Stomach (tissue), 9 donors: ENCODE data around the gene PTH2R. TPM values are rescaled to one million over a fixed set of nuclear protein-coding genes. Genes with fewer than 3 reads are reported as not detected.
"Not testable (repeated sequence)": the region's sequence is repeated elsewhere in the genome, so short reads cannot be mapped to it uniquely, and the experiment has no call there.

Experiments used
- DNase-seq, 2 donors: peaks; one replicate each; pipeline versions ENCODE4 v3.0.0 to v3.0.0-alpha.2; 2013 to 2019
- H3K27ac ChIP-seq, 5 donors: fragments of 200-600 bp in 4 of 5; sonication (generic) in 4 of 5; one replicate each; pipeline ENCODE4 v1.5.1; 2013 to 2019; ENCODE audit warnings: mild to moderate bottlenecking in 1 of 5, moderate library complexity in 1 of 5
- H3K27me3 ChIP-seq, 3 donors: fragments of 200-600 bp; sonication (generic); one replicate each; pipeline ENCODE4 v1.5.1; 2017 to 2019; ENCODE audit warnings: mixed run types in 1 of 3
- H3K36me3 ChIP-seq, 4 donors: fragments of 200-600 bp; sonication (generic); 1 replicate in 3 of 4; 2 replicates in 1 of 4; pipeline ENCODE4 v1.5.1; 2016 to 2019
- H3K4me1 ChIP-seq, 4 donors: fragments of 200-600 bp; sonication (generic); one replicate each; pipeline ENCODE4 v1.5.1; 2016 to 2019
- H3K4me3 ChIP-seq, 4 donors: fragments of 200-600 bp; sonication (generic) in 3 of 4; one replicate each; pipeline ENCODE4 v1.5.1; 2016 to 2019; ENCODE audit warnings: mild to moderate bottlenecking in 1 of 4
- H3K9me3 ChIP-seq, 4 donors: fragments of 200-600 bp; sonication (generic); one replicate each; pipeline ENCODE4 v1.5.1; 2016 to 2019
- CTCF ChIP-seq, 7 experiments: fragments of 450-650 bp in 4 of 7; fragments of 200-600 bp in 3 of 7; sonication (generic) in 3 of 7; IDR thresholded peaks; one replicate each; pipeline ENCODE4 v1.5.1; 2016 to 2019; ENCODE audit warnings: antibody characterized with exemption in 7 of 7, control low read depth in 2 of 7, mild to moderate bottlenecking in 1 of 7
- EP300 ChIP-seq: sonication (generic); formaldehyde crosslinking; IDR thresholded peaks from one replicate; pipeline ENCODE4 v1.6.1; 2017; ENCODE audit warnings: antibody characterized with exemption
- POLR2A ChIP-seq, 4 donors: fragments of 450-650 bp; IDR thresholded peaks; one replicate each; pipeline ENCODE4 v1.6.1; 2016; ENCODE audit warnings: antibody characterized with exemption in 4 of 4, control low read depth in 2 of 4, mild to moderate bottlenecking in 1 of 4, moderate library complexity in 1 of 4
- POLR2AphosphoS5 ChIP-seq, 3 donors: sonication (generic); formaldehyde crosslinking; IDR thresholded peaks; one replicate each; pipeline ENCODE4 v1.6.1; 2016; ENCODE audit warnings: antibody characterized with exemption in 3 of 3
- WGBS, 5 donors: extraction: QIAGEN DNeasy Blood & Tissue Kit in 3 of 5; methylation state at CpG; one replicate each; pipeline versions ENCODE4 v1.1.5 to v1.1.7; 2013 to 2018; 5-methylcytosine and 5-hydroxymethylcytosine counted together
- intact Hi-C: fragments of 100-400 bp; cut with DNase I; formaldehyde crosslinking; loops from one replicate; pipeline ENCODE4 v1.15.1; 2023; ENCODE audit warnings: low total_unique reads
- polyA plus RNA-seq, 3 donors: library from polyadenylated mRNA; stranded (reverse); fragments of 200-250 nt; gene quantifications; one replicate each; pipeline ENCODE4 v1.2.3, GENCODE V29; 2013
- total RNA-seq, 5 donors: library from RNA; depleted of rRNA; stranded (reverse); fragments of >200 nt; gene quantifications; one replicate each; pipeline versions ENCODE4 v1.1.0 to v1.2.3, GENCODE V29; 2014 to 2016
- donor health status: healthy with polysubstance abuse.
- donor health status: Bipolar disorder and iron deficiency.
- donor health status: healthy.

Gene PTH2R
- total and polyA plus RNA-seq, 8 donors = 0.05 to 0.55 TPM; not detected in 6

DNA sequence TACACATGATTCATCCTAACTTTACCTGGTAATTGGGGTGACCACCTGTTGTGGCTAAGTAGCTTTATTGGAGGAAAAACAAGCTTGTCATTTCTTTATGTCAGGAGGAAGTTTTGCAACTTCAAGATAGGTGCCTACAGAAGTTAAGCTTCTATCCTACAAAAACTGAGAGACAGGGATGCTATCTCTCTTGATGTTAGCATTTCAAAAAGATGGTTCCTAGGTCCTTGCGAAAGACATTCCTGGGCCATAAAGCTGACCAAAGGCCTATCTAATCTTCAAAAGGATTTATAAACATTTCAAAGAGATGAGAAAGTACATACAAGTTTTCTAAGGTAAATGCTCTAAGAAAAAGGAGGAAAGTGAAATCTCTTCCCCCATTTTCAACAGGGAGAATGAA lies 61.0 kb downstream of the PTH2R start:
- Histone ChIP-seq H3K9me3 (peaks cover 0 to 9% (median 7%) of the 10 kb centered on the region in 4 donors), H3K27ac (no peak overlapping the region), H3K27me3 (no peaks in the 10 kb centered on the region), H3K4me1 (no peaks in the 10 kb centered on the region), H3K4me3 (no peak overlapping the region), H3K36me3 (no peaks in the 10 kb centered on the region)
- WGBS, 5 donors = 36 to 56% (median 41%) methylated on average over 1 of the region's 1 CpG
- DNase-seq = no peak
- intact Hi-C loops = no loop called here
- no peak for TF ChIP-seq POLR2A (IDR thresholded peaks at IDR 0.05)
- TF ChIP-seq EP300 = no peak
- no peak for TF ChIP-seq POLR2AphosphoS5 (IDR thresholded peaks at IDR 0.05)
- no peak for TF ChIP-seq CTCF (IDR thresholded peaks at IDR 0.05)

GRCh38 chr2:208477741-208478140 lies 71.1 kb downstream of the PTH2R start:
- H3K4me1 ChIP-seq = no peaks in the 10 kb centered on the region
- DNase-seq = no peak
- intact Hi-C loops = no loop called here
- no peaks in the 10 kb centered on the region for H3K36me3 ChIP-seq
- H3K27ac ChIP-seq = no peak overlapping the region
- no peak overlapping the region for H3K4me3 ChIP-seq
- no peaks in the 10 kb centered on the region for H3K27me3 ChIP-seq
- no peak for TF ChIP-seq POLR2AphosphoS5 (IDR thresholded peaks at IDR 0.05)
- no peak for TF ChIP-seq POLR2A (IDR thresholded peaks at IDR 0.05)
- no peak for TF ChIP-seq CTCF (IDR thresholded peaks at IDR 0.05)
- TF ChIP-seq EP300 = no peak
- H3K9me3 ChIP-seq = peaks cover 0 to 5% (median 2%) of the 10 kb centered on the region in 4 donors

DNA sequence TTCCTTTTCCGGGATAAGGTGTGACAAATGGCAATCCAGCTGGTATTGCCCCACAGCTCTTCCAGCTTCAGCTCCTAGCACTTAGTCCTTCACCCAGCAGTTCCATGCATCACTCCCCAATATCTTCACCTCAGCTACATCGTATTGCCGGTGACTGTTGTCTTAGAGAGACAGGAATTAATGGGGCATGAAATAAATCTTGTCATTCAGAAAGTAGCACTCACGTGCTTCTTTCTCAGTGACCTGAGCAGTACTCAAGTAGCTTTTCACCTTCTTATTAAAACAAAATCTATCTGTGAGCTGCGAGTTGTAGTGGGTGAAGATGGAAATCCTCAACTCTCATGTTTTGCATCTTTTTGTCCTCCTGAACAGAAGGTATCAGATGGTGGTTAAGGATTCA lies 72.8 kb downstream of the PTH2R start:
- no peak overlapping the region for H3K27ac ChIP-seq
- 76 to 86% (median 82%) methylated on average over 5 of the region's 5 CpGs for WGBS, 5 donors
- intact Hi-C loops = no loop called here
- H3K36me3 ChIP-seq = no peaks in the 10 kb centered on the region
- H3K9me3 ChIP-seq = peaks cover 0 to 9% (median 5%) of the 10 kb centered on the region in 4 donors
- no peak for TF ChIP-seq CTCF (IDR thresholded peaks at IDR 0.05)
- no peaks in the 10 kb centered on the region for H3K4me1 ChIP-seq
- DNase-seq = no peak
- H3K4me3 ChIP-seq = no peak overlapping the region
- H3K27me3 ChIP-seq = no peaks in the 10 kb centered on the region

DNA sequence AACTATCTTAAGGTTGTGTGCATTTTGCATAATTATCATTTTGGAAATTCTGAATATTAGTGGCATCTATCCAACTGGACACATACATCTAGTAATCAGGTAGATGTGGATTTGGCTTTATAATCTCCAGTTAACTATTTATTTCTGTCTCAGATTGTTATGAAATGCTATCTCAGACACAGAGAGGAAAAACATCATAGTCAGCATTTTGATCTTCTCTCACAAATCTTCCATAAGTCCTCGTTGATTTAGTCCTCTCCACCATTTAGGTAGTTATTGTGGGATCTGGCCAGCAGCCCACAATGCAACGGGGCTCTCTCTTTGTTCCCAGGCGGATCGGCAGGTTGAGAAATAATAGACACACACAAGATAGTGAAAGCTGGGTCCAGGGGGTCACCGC lies 75.4 kb downstream of the PTH2R start:
- H3K36me3 ChIP-seq, H3K4me1 ChIP-seq, DNase-seq, H3K9me3 ChIP-seq, H3K27ac ChIP-seq, H3K4me3 ChIP-seq, H3K27me3 ChIP-seq, intact Hi-C loops: not testable (repeated sequence)
- 35 to 72% (median 48%) methylated on average over 5 of the region's 5 CpGs for WGBS, 5 donors

- H3K27ac ChIP-seq, H3K4me3 ChIP-seq, H3K4me1 ChIP-seq, intact Hi-C loops, H3K27me3 ChIP-seq, H3K36me3 ChIP-seq, DNase-seq: not testable (repeated sequence)
- peaks cover 0 to 15% (median 9%) of the 10 kb centered on the region in 4 donors for H3K9me3 ChIP-seq
- 48 to 67% (median 53%) methylated on average over 8 of the region's 8 CpGs for WGBS, 5 donors
These were observed 75.9 kb downstream of the PTH2R start for GRCh38 chr2:208482453-208483015.
